RKO (cell line): ENCODE data around the gene CLIC3.

ENCODE experiments used
- DNase-seq: peaks from one replicate; pipeline ENCODE4 v3.0.0-alpha.2; 2016; ENCODE audit warnings: low spot score

The CLIC3 gene

GRCh38 chr9:136951541-136952320 lies 44.6 kb downstream of the CLIC3 start, which contains the start of gene LCN12:
Gene LCN12 (plus strand): TSS chr9:136952273. CDS start chr9:136952328, 55 bp downstream.
- DNase-seq: no peak

GRCh38 chr9:136950656-136951276 lies 45.6 kb downstream of the CLIC3 start:
- DNase-seq: peak; percentile 36

GRCh38 chr9:136949817-136950655 lies 46.3 kb downstream of the CLIC3 start:
- peak; percentile 93 for DNase-seq

GRCh38 chr9:136949239-136949816 lies 47.0 kb downstream of the CLIC3 start:
- no peak for DNase-seq

GRCh38 chr9:136947955-136948510 lies 48.3 kb downstream of the CLIC3 start:
- DNase-seq: peak; percentile 44

- DNase-seq: no peak
Observed at GRCh38 chr9:136947028-136947891, 49.1 kb downstream of the CLIC3 start.

- no peak for DNase-seq
Observed at GRCh38 chr9:136946228-136947027, 49.9 kb downstream of the CLIC3 start.

GRCh38 chr9:136945333-136946227 lies 50.8 kb downstream of the CLIC3 start:
- DNase-seq: no peak
